ENCODE data around the gene ZBTB40. TPM values are rescaled to one million over a fixed set of nuclear protein-coding genes. Genes with fewer than 3 reads are reported as not detected.
A peak's percentile ranks its signal among the peaks of the same experiment; 100 is the strongest.

Gene ZBTB40
- total RNA-seq, 1 experiment from 2014 or later = 11.1 TPM

DNA sequence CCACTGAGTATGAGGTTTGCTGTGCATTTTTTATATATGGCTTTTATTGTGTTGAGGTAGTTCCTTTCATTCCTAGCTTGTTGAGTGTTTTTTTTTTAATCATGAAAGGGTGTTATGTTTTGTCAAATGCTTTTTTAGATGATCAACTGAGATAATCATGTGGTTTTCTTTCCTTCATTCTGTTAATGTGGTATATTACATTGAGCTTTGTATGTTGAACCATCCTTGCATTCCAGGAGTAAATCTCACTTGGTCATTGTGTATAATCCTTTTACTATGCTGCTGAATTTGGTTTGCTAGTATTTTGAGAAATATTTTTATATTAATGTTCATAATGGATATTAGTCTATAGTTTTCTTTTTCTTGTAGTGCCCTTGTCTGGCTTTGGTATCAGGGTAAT lies 11.1 kb upstream of the ZBTB40 start:
- Histone ChIP-seq H3K36me3 (ENCODE audit: insufficient read depth, low read length) (no peaks in the 10 kb centered on the region), H2AFZ (ENCODE audit: low read length) (no peak overlapping the region), H3K4me1 (ENCODE audit: low read length) (no peaks in the 10 kb centered on the region), H3K9me3 (ENCODE audit: low read length) (peaks cover 18% of the 10 kb centered on the region), H4K20me1 (ENCODE audit: insufficient read depth, low read depth, low read length) (no peaks in the 10 kb centered on the region), H3K9ac (ENCODE audit: low read length) (no peak overlapping the region), H3K79me2 (ENCODE audit: low read length) (no peaks in the 10 kb centered on the region), H3K27me3 (ENCODE audit: low read length) (no peaks in the 10 kb centered on the region), H3K4me3 (ENCODE audit: low read length) (no peak overlapping the region), H3K27ac (ENCODE audit: low read length) (no peak overlapping the region), H3K4me2 (ENCODE audit: low read depth, low read length, poor library complexity, severe bottlenecking) (no peak overlapping the region), H3K9me2 (replicated peaks; ENCODE audit: insufficient read depth, low read length) (no peaks in the 10 kb centered on the region)
- no peak for DNase-seq

DNA sequence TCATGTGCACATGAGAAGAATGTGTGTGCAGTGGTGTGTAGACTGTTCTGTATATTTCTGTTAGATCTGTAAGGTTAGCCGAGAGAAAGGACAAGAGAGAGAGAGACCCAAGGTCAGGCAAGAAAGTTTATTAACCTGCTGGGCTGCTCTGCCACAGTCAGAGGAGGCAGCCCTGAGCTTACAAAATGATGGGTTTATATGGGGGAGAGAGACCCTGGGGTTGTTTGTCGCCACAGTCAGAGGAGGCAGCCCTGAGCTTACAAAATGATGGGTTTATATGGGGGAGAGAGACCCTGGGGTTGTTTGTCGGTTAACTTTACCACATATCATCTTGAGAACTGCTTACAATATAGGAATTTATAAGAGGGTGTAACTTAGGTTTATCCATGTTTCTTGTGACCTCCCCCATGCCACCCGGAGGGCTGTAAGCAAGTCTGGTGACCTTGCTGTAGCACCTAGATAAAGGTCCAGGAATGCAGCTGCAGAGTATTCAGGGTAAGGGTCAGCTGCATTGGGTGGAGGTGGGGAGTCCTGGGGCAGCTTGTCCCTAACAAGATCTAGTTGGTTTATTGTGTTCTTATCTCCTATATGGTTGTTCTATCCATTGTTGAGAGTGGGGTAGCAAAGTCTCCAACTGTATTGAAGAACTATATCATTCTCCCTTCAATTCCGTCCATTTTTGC lies 9.3 kb upstream of the ZBTB40 start:
- no peaks in the 10 kb centered on the region for H3K27me3 ChIP-seq (ENCODE audit: low read length)
- H3K9ac ChIP-seq (ENCODE audit: low read length) = no peak overlapping the region
- H2AFZ ChIP-seq (ENCODE audit: low read length) = no peak overlapping the region
- no peak overlapping the region for H3K4me3 ChIP-seq (ENCODE audit: low read length)
- H4K20me1 ChIP-seq (ENCODE audit: insufficient read depth, low read depth, low read length) = no peaks in the 10 kb centered on the region
- DNase-seq = no peak
- peaks cover 18% of the 10 kb centered on the region for H3K9me3 ChIP-seq (ENCODE audit: low read length)
- H3K27ac ChIP-seq (ENCODE audit: low read length) = no peak overlapping the region
- no peaks in the 10 kb centered on the region for H3K4me1 ChIP-seq (ENCODE audit: low read length)
- no peaks in the 10 kb centered on the region for H3K36me3 ChIP-seq (ENCODE audit: insufficient read depth, low read length)
- no peaks in the 10 kb centered on the region for H3K79me2 ChIP-seq (ENCODE audit: low read length)
- H3K4me2 ChIP-seq (ENCODE audit: low read depth, low read length, poor library complexity, severe bottlenecking) = no peak overlapping the region
- H3K9me2 ChIP-seq (replicated peaks; ENCODE audit: insufficient read depth, low read length) = no peaks in the 10 kb centered on the region

DNA sequence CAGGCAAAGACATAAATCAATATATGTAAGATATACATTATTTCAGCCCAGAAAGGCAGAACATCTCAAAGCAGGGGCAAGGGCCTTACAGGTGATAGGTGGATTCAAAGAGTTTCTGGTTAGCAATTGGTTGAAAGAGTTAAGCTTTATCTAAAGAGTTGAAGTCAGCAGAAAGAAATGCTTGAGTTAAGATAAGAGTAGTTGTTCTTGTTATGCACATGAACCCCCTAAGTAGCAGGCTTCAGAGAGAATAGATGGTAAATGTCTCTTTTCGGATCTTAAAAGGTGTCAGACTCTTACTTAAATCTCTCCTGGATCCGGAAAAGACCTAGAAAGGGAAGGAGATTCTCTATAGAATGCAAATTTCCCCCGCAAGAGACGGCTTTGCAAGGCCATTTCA lies 8.3 kb upstream of the ZBTB40 start:
- Histone ChIP-seq H3K9me2 (replicated peaks; ENCODE audit: insufficient read depth, low read length) (no peaks in the 10 kb centered on the region), H3K27me3 (ENCODE audit: low read length) (no peaks in the 10 kb centered on the region), H3K9ac (ENCODE audit: low read length) (no peak overlapping the region), H3K4me2 (ENCODE audit: low read depth, low read length, poor library complexity, severe bottlenecking) (no peak overlapping the region), H3K79me2 (ENCODE audit: low read length) (no peaks in the 10 kb centered on the region), H3K4me3 (ENCODE audit: low read length) (no peak overlapping the region), H3K27ac (ENCODE audit: low read length) (no peak overlapping the region), H3K36me3 (ENCODE audit: insufficient read depth, low read length) (no peaks in the 10 kb centered on the region), H4K20me1 (ENCODE audit: insufficient read depth, low read depth, low read length) (no peaks in the 10 kb centered on the region), H2AFZ (ENCODE audit: low read length) (no peak overlapping the region), H3K9me3 (ENCODE audit: low read length) (peaks cover 18% of the 10 kb centered on the region), H3K4me1 (ENCODE audit: low read length) (no peaks in the 10 kb centered on the region)
- no peak for DNase-seq

DNA sequence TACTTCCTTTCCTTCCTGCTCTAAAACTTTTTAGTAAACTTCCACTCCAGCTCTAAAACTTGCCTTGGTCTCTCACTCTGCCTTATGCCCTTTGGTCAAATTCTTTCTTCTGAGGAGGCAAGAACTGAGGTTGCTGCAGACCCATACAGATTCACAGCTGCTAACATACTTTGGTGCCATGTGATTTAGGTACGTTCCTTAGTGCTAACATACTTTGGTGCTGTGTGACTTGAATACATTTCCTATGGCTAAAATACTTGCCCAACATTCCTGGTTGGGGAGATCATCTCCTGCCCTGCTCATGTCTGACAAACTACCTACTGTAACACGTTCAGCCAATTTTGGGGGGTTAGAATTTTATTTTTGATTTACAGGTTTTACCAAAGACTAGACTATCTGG lies 6.8 kb upstream of the ZBTB40 start:
- no peak for DNase-seq
- peaks cover 15% of the 10 kb centered on the region for H3K9me3 ChIP-seq (ENCODE audit: low read length)
- H3K36me3 ChIP-seq (ENCODE audit: insufficient read depth, low read length) = no peaks in the 10 kb centered on the region
- H3K4me1 ChIP-seq (ENCODE audit: low read length) = no peaks in the 10 kb centered on the region
- no peak overlapping the region for H3K27ac ChIP-seq (ENCODE audit: low read length)
- no peak overlapping the region for H3K4me2 ChIP-seq (ENCODE audit: low read depth, low read length, poor library complexity, severe bottlenecking)
- no peaks in the 10 kb centered on the region for H3K79me2 ChIP-seq (ENCODE audit: low read length)
- no peak overlapping the region for H2AFZ ChIP-seq (ENCODE audit: low read length)
- no peak overlapping the region for H3K4me3 ChIP-seq (ENCODE audit: low read length)
- no peaks in the 10 kb centered on the region for H4K20me1 ChIP-seq (ENCODE audit: insufficient read depth, low read depth, low read length)
- no peaks in the 10 kb centered on the region for H3K27me3 ChIP-seq (ENCODE audit: low read length)
- H3K9me2 ChIP-seq (replicated peaks; ENCODE audit: insufficient read depth, low read length) = no peaks in the 10 kb centered on the region
- H3K9ac ChIP-seq (ENCODE audit: low read length) = no peak overlapping the region

DNA sequence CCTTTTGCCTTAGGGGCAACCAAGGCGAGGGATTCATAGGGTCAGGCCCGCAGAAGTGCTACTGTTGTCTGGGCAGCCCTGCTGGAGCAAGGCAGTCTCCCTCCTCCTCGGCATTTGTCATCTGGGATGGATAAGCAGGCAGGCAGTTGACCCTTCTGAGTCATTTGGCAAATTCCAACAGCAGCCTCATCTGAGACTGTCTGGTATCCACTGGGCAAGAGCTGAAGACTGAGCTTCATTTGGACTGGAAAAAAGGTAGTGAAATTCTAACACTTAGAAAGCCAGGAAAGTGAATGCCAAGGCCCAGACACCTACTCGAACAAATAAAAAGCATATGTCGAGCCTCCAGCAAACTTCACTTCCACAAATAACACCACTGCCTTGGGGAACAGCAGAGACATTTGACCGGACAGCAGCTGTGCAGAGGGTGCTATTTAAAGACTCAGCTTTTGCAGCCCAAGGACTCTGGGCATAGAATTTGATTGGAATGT lies 4.0 kb upstream of the ZBTB40 start:
- Histone ChIP-seq H2AFZ (ENCODE audit: low read length) (no peak overlapping the region), H3K36me3 (ENCODE audit: insufficient read depth, low read length) (no peaks in the 10 kb centered on the region), H3K27me3 (ENCODE audit: low read length) (no peaks in the 10 kb centered on the region), H3K79me2 (ENCODE audit: low read length) (peaks cover 5% of the 10 kb centered on the region), H3K4me2 (ENCODE audit: low read depth, low read length, poor library complexity, severe bottlenecking) (no peak overlapping the region), H3K4me3 (ENCODE audit: low read length) (no peak overlapping the region), H3K9me3 (ENCODE audit: low read length) (no peaks in the 10 kb centered on the region), H3K4me1 (ENCODE audit: low read length) (peaks cover 4% of the 10 kb centered on the region), H4K20me1 (ENCODE audit: insufficient read depth, low read depth, low read length) (no peaks in the 10 kb centered on the region), H3K9ac (ENCODE audit: low read length) (no peak overlapping the region), H3K27ac (ENCODE audit: low read length) (no peak overlapping the region), H3K9me2 (replicated peaks; ENCODE audit: insufficient read depth, low read length) (no peaks in the 10 kb centered on the region)
- no peak for DNase-seq

DNA sequence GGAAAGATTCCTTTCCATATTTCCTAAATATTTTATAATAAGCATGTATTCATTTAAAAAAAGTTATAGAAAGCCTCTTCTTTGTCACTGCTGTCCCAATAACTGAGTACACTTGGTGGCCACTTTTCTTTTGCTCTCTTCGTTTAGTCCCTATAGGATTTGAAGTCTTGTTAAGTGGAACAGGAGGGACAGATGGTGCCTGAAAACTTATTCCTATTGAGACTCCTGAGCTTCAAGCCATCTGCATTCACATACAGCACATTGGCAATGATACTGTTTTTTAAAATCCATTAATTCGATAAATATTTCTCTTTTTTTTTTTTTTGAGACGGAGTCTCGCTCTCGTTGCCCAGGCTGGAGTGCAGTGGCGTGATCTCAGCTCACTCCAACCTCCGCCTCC lies 2.0 kb upstream of the ZBTB40 start:
- Histone ChIP-seq H3K9me2 (replicated peaks; ENCODE audit: insufficient read depth, low read length) (no peaks in the 10 kb centered on the region), H4K20me1 (ENCODE audit: insufficient read depth, low read depth, low read length) (no peaks in the 10 kb centered on the region), H3K9ac (ENCODE audit: low read length) (no peak overlapping the region), H3K27me3 (ENCODE audit: low read length) (no peaks in the 10 kb centered on the region), H2AFZ (ENCODE audit: low read length) (no peak overlapping the region), H3K27ac (ENCODE audit: low read length) (no peak overlapping the region), H3K79me2 (ENCODE audit: low read length) (peaks cover 20% of the 10 kb centered on the region), H3K4me1 (ENCODE audit: low read length) (peaks cover 10% of the 10 kb centered on the region), H3K36me3 (ENCODE audit: insufficient read depth, low read length) (no peaks in the 10 kb centered on the region), H3K9me3 (ENCODE audit: low read length) (no peaks in the 10 kb centered on the region), H3K4me2 (ENCODE audit: low read depth, low read length, poor library complexity, severe bottlenecking) (no peak overlapping the region), H3K4me3 (ENCODE audit: low read length) (no peak overlapping the region)
- no peak for DNase-seq

DNA sequence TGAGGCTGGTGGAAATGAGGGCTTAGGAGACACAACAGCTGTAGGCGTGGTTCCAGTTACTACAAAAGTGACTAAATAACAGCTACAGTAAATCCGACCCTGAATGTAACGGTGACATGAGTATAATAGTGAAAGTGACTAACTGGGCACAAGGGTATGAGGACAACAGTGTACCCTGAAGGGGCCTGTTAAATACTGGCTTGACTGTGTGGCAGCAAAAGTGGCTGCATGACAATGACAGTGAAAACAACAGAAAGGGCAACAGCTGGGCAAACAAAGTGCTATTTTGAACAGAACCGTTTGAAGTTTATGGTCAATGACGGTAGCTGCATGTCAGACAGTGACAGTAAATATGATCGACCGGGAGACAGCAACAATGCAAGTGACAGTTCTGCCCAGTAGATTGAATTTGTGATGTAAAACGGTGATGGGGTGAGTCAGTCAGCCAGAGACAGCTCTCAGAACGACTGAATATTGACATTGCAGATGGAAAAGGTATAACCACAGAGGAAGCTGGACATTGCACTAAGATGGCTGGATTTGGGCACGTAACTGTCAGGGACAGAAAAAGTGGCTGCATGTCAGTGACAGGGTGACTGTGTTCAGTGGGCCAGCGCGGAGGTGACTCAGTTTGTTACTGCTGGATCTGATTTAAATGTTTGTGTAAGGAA lies 1.2 kb upstream of the ZBTB40 start:
- Histone ChIP-seq H3K4me3 (ENCODE audit: low read length) (no peak overlapping the region), H3K27me3 (ENCODE audit: low read length) (no peaks in the 10 kb centered on the region), H3K4me2 (ENCODE audit: low read depth, low read length, poor library complexity, severe bottlenecking) (no peak overlapping the region), H3K9me3 (ENCODE audit: low read length) (no peaks in the 10 kb centered on the region), H2AFZ (ENCODE audit: low read length) (no peak overlapping the region; the same call in 1 of the 2 replicates), H3K4me1 (ENCODE audit: low read length) (peaks cover 10% of the 10 kb centered on the region), H3K79me2 (ENCODE audit: low read length) (peaks cover 21% of the 10 kb centered on the region), H3K36me3 (ENCODE audit: insufficient read depth, low read length) (no peaks in the 10 kb centered on the region), H3K9me2 (replicated peaks; ENCODE audit: insufficient read depth, low read length) (no peaks in the 10 kb centered on the region), H3K27ac (ENCODE audit: low read length) (no peak overlapping the region), H4K20me1 (ENCODE audit: insufficient read depth, low read depth, low read length) (no peaks in the 10 kb centered on the region), H3K9ac (ENCODE audit: low read length) (no peak overlapping the region)
- no peak for DNase-seq

DNA sequence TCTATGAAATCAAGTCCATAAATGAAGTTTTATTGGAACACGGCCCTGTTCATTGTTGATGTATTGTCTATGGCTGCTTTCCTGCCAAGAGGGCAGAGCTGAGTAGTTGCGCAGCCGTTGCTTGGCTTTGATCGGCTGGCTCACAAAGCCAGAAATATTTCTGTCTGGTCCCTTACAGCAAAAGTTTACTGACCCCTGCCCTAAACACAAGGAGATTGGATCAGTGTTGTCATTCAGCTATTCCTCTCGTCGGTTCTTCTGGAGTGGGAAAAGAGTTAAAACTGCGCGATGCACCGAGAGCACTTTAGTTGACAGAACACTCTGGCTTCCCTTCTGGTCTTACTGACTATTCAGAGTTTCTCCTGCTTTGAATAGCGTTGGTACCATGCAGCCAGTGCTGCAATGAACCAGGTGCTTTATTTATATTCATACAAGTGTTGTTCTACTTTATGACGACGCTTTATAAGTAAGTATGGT lies 868 bp downstream of the ZBTB40 start:
- no peaks in the 10 kb centered on the region for H3K36me3 ChIP-seq (ENCODE audit: insufficient read depth, low read length)
- H3K9me2 ChIP-seq (replicated peaks; ENCODE audit: insufficient read depth, low read length) = no peaks in the 10 kb centered on the region
- peak overlapping the region; percentile 65; the same call in 1 of the 2 replicates for H2AFZ ChIP-seq (ENCODE audit: low read length)
- DNase-seq = no peak
- H4K20me1 ChIP-seq (ENCODE audit: insufficient read depth, low read depth, low read length) = no peaks in the 10 kb centered on the region
- peak overlapping the region; percentile 93 for H3K4me2 ChIP-seq (ENCODE audit: low read depth, low read length, poor library complexity, severe bottlenecking)
- H3K79me2 ChIP-seq (ENCODE audit: low read length) = peaks cover 39% of the 10 kb centered on the region
- H3K4me1 ChIP-seq (ENCODE audit: low read length) = peaks cover 13% of the 10 kb centered on the region
- H3K27ac ChIP-seq (ENCODE audit: low read length) = peak overlapping the region; percentile 18; the same call in 1 of the 2 replicates
- H3K9ac ChIP-seq (ENCODE audit: low read length) = peak overlapping the region; percentile 78
- peak overlapping the region; percentile 79 for H3K4me3 ChIP-seq (ENCODE audit: low read length)
- H3K27me3 ChIP-seq (ENCODE audit: low read length) = no peaks in the 10 kb centered on the region
- no peaks in the 10 kb centered on the region for H3K9me3 ChIP-seq (ENCODE audit: low read length)
